GM21529 (cell line): Measurements from ENCODE around the gene FGFR2.

Experiments used
- ATAC-seq: cut with Tn5 transposase; IDR thresholded peaks from one replicate; pipeline ENCODE4 v1.9.1; 2021; ENCODE audit not compliant: unreplicated experiment

The FGFR2 gene

DNA sequence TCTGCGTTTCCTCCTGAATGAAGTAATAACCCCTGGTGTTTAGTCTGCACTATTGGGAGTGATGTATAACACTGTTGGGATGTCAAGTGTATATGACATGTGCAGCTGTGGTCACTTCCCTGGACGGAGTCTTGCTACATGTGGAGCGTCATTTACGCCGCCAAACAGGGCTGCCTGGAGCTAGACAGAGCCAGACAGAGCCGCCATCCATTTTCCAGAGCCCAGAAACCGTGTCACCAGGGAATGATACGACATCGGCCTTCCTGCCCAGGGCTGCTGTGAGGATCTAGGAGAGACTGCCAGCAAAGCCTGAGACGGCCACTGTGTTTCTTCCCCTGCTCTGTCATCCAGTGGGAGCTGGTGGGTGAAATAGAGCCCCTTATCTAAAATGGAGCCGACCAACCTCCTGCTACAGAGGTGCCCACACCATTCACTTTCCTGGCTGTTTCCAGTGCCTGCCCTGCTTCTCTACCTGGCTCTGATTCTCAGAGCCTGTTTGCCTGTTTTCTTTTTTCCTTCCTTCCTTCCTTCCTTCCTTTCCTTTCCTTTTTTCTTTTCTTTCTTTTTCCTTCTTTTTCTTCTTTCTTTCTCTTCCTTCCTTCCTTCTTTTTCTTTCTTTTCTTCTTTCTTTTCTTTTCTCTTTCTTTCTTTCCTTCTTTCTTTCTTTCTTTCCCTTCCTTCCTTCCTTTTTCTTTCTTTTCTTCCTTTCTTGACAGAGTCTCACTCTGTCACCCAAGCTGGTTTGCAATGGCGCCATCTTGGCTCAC is 13.3 kb upstream of the FGFR2 start:
- no peak for ATAC-seq

DNA sequence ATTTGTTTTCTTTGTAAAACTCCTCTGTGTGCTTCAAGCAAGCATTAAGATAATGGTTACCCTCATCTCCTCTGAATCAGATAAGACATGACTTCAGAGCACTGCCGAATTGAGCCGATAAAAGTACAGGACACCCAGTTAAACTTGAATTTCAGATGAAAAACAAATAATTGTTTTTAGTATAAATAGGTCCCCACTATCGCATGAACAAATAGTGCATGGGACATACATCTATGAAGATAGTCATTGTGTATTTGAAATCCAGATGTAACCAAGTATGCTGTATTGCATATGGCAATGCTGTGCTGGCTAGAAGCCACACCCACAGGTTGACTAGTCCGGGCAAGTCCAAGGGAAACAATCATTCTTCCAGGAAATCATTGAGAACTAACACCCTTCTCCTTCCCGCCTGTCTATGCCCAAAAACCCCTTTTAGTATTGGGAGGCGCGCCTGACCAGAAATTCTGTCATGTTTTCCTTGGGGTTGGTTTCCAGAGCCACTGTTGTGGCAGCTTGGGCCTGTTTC is 12.6 kb upstream of the FGFR2 start:
- no peak for ATAC-seq

DNA sequence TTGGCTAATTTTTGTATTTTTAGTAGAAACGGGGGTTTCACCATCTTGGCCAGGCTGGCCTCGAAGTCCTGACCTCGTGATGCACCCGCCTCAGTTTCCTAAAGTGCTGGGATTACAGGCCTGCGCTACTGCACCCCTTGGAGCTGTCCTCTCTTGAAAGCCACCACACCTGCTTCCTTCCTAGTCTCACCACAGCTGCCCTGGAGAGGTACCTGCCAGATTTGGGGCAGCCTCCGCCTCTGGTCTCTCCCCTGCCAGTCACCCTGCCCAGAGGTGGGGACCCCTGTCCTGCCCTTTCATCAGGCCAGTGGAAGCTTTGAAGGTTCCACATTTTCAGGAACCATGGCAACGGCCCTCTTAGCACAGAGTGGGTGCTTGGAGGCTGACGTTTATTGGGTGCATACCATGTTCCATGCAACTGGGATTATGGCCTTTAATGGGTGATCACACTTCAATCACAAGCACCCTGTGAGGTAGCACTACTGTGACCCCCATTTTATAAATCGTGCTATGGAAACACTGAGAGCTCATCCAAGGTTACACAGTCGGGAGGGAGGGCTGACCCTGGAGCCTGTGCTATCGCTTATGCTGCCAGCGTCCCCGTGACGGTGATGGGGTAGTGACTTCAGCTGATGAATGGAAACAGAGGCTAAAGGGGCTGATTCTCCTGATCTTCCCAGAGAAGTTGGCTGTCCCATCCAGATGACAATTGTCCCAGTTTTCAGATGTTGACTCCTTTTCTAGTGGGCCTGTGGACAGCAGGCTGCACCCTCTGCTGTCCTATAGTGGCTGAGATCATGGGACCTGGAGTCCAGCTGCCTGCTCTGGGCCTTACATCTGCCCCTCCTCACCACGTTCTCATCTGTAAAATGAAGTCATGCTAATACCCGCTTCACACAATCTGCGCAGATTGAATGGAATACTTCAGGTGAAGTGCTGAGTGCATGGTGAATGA is 11.5 kb upstream of the FGFR2 start:
- no peak for ATAC-seq

DNA sequence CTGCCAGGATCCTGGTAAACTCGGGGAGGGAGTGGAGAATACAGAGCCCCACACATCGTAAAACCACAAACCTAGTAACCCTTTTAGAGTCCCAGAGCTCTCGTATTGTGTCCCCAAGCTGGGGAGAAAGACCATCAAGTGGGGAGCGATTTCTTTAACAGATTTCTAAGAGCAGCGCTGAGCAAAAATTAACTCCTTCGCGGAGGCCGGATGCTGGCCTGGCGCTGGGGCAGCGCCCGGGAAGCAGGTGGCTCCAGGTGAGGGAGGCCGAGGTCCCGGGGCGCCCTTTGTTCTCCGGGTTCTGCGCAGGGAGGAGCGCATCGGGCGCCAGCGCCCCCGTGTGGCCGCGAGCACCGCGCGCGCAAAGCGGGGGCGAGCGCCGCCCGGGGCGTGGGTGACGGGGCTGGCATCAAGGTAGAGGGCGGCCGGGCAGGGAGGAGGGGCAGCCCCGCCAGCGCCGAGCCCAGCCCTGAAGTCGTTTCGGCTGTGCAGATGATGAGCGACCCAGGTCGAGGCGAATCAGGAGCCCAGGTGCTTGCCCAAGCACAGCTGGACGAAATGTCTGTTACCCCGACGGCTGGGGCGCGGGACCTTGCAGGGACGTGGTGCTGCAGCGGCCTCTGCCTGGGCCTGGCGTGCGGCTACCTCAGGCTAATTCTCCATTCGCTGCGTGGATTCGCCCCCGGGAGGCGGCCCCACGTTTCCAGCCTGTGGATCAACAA is 10.4 kb upstream of the FGFR2 start:
- peak; percentile 71 for ATAC-seq

DNA sequence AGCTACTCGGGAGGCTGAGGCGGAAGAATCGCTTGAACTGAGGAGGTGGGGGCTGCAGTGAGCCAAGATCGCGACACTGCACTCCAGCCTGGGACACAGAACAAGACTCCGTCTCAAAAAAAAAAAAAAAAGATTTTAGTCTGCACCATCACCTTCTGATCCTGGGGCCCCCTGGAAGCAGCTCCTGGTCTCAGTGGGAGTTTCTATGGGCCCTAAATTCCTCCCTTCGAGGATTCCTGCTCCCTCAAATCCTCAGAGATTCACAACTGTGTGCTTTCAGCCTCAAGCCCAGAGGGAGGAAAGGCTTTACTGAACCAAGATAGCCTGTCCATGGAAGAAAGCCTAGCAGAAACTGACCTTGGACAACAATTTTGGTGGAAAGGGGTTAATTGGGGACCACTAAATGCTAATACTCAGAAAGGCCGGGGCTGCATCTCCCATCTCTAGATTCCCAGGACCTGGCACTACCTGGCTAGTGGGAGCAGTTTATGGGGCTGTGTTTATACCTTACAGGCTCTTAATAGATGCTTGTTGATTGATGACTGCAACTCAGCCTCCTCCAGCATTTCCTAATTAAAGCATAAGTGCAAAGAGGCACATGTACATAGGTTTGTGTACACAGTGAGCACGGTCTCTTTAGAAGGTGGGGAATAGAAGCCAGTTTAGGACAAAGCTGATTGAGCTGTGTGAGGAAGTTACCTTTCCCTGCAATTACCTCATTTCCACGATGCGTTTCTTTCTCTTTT is 9.2 kb upstream of the FGFR2 start:
- ATAC-seq: no peak

DNA sequence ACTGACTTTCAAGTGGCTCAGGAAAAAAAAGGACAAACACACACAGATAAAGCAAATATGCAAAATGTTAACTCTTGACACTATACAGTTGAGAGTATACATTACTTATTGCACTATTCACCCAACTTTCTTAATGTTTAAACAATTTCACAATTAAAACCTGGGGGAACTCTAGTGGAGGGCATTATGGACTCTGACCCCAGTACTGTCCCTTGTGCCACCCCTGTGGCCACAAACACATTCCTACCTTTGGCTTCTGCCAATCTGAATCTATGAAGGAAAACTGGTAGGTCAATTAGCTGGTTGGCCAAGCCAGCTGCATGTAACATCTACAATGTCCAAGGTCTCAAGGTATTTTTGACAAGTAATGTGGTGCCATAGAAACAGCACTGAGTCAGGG is 7.5 kb upstream of the FGFR2 start:
- no peak for ATAC-seq

DNA sequence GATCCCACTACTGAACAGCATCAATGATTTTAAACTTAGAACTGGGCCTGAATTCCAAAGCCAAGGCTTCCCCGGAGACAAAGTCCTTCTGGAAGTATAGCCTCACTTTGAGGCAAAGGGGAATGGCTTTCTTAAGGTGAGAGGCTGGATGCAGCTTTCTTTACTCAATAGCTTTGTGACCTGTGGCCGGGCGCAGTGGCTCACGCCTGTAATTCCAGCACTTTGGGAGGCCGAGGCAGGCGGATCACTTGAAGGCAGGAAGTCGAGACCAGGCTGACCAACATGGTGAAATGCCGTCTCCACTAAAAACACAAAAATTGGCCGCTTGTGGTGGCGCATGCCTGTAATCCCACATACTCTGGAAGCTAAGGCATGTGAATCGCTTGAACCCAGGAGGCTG is 3.2 kb upstream of the FGFR2 start:
- ATAC-seq: no peak

DNA sequence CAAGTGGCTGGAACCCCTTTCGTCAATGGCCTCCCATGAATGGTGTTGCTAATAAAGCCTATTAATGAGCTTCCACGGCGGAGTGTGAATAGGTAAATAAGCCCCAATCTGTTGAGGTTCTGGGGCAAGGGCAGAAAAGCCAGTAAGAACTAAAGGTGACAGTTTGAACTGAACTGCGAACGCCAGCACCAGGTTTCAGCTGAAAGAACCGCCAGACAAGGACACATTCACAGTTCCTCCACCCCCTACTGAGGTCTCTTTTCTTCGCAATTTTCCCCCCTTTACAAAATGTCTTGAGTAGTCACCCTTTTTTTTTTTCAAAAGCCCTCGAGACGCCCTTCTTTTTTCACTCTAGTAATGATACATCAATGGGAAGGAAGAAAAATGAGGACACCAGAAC is 2.4 kb upstream of the FGFR2 start:
- ATAC-seq: no peak

DNA sequence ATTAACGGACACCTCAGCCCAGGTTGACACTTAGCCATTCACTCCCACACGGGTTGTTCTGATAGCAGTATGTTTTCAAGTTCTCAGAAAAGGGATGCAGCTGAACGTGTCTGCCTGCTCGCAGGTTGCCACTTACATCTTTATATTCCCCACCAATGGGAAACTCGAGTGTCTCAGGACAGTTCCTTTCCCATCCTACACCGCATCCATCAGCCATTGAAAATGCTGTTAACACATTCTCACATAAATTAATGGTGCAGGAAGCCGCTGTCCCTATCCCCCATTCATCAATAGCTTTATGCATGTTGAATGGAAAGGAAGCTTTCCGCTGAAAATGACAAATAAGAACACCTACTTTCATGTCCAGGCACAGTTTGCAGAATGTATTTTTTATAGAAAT is 1.7 kb upstream of the FGFR2 start:
- no peak for ATAC-seq

DNA sequence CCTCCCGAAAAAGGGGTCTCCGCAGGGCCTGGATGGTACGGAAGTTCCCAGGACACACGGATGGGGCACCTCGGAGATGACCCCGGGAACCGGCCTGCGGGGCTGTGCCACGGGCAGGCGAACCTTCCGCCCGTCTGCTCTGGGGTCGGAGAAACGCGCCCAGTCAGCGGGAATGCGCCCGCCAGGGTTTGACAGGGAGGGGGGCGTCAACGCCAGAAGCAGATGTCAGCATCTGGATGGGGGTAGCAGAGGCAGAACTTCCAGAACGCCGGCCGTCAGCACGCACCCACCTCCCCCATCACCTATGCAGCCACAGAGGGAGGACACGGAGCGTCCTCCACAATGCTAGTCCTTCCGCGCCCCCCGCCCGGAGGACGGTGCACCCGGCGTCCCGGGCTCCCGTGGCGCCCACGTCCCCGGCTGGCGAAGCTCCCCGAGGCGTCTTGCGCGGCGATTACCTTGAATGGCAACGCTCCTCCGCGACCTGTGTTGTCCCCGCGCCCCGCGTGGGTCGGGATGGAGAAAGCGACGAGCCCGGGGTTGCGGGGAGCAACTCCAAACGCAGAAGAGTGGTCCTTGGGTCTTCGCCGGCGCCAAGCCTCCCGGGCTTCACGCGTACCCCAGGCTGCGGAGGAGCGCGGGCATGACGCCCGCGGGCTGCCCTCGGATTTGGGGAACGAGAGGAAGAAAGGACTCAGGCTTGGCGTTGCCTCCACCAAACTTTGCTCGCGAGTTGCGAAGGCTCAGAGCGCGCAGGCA is 561 bp downstream of the FGFR2 start:
- ATAC-seq: no peak

DNA sequence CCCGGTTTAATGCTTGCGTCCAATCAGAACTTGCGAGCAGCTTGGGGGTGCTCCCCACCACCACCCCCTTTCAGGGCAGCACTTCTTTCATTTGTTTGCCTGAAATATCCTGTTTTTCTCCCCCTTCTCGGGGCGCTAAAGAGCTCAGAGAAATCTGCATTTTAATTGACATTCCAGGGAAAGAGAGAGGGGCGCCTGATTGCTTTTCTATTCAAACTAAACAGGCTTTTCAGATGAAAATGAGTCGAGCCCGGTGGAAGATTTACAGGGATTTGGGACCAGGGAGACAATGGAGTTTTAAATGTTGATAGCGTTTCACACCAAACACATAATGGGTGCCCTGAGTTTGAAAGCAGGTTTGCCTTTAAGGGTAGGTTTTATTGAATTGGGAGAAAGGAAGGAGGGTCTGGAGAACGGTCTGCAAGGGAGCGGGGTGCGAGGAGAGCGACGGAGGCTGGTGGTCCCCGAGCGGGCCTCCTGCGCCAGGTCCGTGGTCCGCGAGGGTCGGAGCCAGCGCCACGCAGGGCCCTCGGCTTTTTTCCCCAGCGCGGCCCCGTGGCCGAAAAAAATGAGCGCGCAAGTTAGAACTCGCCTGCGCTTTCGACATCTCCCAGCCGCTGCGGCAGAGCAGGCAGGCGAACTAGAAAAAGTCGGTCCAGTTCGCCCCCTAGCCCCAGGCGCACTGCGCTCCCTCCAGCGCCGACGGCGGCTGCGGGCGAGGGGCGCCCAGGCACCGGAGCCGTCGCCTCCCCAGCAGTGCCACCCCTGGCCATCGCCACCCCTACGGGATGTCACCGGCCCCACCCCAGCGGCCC is 1.3 kb downstream of the FGFR2 start:
- ATAC-seq: no peak

DNA sequence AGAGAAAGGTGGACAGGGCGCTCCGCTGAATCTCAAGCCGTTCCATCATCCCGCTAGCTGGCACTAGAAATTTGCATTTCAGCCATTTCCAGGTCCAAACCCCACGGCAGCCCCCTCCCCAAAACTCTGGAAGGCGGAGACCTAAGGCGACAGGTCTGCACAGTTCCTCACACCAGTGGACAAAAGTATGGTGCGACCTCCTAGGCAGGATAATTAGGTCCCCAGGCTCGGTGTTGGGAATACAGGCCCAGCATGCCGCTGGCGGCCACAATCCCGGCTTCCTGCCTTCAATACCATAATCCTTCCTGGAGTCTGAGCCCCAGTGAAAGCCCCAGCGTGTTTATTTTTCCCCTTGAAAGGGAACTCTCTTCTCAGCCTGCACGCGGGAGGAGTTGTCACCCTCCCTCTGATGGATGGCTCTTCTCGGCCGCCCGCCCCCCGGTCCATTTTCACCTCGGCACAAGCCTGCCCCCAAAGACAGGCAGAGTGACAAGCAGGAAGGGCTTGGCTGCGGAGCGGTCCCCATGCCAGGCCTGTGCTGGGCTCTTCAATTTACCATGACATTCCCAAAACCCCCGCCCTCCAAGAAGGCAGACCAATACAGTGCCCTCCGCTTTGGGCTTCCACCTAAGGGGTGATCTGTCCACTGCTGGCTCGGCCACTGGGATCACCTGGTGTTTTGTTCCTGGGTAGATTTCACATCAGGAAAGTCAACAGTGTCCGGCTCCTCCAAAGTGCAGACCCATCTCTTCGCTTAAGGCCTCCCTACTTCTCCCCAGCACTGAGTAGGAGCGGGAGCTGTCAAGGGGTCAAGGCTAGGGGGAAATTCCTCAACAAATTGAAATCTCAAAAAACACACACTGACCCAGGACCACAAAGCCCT is 2.2 kb downstream of the FGFR2 start:
- ATAC-seq: no peak

DNA sequence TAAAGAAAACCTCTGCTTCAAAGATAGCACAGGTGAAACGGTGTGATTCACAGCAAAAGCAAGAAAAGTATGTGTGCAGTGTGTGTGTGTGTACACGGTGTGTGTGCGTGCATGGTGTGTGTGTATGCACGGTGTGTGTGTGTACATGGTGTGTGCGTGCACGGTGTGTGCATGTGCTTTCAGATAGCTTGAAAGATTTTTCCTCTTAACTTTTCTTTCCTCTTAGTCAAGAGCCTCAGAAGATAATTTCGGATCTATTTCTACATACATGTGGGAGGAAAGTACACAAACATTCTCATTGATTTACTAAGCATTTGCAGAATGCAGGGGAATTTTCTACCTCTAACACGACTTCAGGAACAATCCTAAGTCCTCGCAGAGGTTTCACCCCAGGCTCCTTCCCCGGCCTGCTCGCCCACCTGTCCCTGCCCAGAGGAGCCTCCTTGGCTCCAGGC is 2.9 kb downstream of the FGFR2 start:
- ATAC-seq: no peak

DNA sequence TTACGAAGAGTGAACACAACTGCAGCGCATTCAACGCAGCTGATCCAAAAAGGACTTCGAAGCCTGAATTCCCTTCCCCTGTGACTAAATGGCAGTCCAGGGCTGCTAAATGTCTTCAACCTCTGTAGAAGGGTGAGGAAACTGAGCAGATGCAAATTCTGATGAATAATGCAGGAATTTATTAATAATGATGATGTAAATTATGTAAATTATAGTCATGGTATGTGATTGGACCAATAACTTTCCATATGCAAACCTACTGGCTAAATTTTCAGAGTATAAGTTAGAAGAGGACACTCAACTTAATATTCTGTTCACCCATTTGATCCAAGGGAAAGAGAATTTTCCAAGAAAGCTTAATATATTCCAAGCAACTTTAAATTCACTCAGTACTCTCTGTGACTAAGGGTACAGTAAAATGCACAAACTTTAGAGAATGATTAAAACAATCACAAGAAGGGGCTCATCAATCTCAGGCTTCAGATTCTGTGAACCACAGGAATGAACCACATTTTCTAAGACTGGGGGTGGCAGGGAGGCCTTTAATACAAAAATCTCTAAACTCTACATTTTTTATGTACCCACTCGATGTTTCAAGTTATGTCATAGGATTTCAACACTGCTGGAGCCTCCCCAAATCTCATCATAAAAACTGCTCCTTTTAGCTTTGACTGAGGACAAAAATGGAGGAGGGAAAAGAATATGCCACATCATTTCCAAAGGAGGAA is 3.5 kb downstream of the FGFR2 start:
- ATAC-seq: no peak

DNA sequence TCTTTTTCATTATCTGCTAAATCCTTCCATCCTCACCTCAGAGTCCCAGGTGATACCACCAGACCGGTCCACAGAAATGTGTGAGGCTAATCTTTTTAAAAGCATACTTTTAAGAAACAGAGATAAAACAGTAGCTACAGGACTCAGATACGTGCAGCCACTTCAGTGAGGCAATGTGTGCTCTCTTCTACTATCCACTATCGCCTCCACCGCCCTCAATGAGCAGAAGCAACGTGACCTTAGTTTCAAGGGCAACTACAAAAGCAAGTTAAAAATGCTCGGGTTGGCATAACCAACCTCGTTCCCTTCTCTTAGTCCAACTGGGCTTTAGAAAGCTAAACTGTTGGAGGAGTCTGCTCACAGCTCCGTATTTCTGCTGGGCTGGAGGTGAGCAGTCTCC is 4.2 kb downstream of the FGFR2 start:
- no peak for ATAC-seq

DNA sequence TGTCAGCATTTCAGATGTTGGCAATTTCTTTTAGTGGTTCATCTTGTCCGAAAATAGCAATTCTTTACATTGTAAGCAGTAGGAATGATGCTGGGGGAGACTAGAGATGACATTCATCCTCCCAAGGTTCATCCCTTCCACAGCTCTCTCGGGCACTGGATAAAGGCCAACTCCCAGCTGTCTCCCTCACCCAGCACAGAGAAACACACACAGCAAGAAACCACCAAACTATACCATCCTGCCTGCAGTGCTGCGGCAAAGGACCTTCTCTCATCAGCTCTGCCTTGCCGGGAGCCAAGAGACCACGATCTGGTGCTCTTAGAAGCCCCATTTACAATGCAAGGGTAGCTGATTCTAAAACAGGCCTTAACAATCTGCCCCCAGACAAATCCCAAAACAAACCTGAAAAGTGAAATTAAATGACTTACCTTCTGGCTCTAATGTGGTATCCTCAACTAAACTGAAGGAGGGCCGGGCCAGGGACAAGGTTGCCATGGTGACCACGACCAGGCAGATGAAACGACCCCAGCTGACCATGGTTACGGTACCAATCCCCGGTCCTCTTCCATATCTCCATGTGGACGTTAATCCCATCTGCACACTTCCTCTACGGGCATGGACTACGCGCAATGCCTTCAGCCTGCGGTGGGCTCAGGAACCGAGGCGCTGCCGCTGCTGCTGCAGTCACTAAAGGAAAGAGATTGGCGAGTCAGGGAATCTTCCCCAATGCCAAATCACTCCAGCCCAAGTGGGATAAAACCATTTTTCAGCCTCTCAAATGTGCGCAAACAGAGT is 4.8 kb downstream of the FGFR2 start:
- no peak for ATAC-seq
